Measurements from ENCODE around the gene GLRX3. TPM values are rescaled to one million over a fixed set of nuclear protein-coding genes. Genes with fewer than 3 reads are reported as not detected.

GLRX3 gene
- total and polyA plus RNA-seq, 12 donors, result 34.2 to 139 (median 73.2) TPM

DNA sequence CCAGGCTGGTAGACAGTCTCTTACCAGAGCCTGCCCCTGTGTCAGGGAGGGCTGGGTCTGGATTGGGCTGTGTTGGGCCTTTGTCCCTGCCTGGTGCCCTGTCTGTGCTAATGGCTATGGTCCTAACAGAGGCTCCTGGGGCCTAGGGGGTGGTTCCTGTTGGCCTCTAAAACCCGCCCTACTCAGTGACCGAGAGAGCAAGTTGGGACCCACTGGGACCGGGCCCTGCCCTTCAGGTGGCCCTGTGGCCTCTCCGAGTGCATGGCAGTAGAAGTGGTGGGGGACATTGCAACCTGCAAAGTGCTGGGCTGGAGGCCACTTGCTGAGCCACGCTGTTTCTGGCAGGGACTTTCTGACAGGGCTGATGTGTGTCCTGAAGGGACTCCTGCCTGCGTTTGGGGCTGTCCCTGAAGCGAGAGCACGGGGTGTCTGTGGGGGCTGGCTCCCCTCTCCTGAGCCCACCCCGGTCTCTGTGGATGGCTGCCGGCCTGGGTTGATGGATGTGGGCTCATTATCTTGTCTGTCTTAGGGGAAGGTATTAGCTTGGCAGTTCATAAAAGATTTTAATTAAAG is 56.2 kb downstream of the GLRX3 start:
- Histone ChIP-seq H3K4me3 (no peak overlapping the region), H3K27me3 (no peaks in the 10 kb centered on the region), H3K27ac (no peak overlapping the region), H3K36me3 (replicated peaks in 1 of 2) (no peaks in the 10 kb centered on the region), H3K9me3 (replicated peaks in 1 of 3) (no peaks in the 10 kb centered on the region), H3K4me1 (replicated peaks in 1 of 2) (peaks cover 6 to 11% of the 10 kb centered on the region in 2 donors)
- DNase-seq, result no peak
- intact Hi-C loops (cut with DNase I), result loop anchor here in 1 of 2 donors (5.0 kb wide), 2 partner anchors 1595 to 1680 kb away; no protein-coding TSS in a partner anchor
- WGBS, 4 donors, result 90 to 94% (median 93%) methylated on average over 5 to 10 of the region's 10 CpGs
- no peak for TF ChIP-seq POLR2A (IDR thresholded peaks at IDR 0.05)

DNA sequence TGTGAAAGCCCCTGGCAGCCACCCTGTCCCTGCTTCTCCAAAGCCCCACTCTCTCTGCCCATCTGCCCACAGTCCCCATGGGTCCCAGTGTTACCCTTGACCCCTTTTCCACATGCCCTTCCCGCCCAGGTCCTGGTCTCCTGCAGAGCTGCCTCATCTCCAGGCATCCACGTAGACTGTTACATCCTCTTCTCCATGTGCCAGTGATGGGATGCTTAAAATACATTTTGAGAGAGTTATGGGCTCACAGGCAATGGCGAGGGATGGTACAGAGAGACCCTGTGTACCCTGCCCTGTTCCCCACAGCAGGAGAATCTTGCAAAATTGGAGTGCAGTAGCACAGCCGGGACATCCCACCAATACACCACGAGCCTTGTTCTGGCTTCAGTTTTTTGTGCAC is 56.8 kb downstream of the GLRX3 start:
- DNase-seq, result no peak
- intact Hi-C loops (cut with DNase I), result loop anchor here in 1 of 2 donors (5.0 kb wide), 2 partner anchors 1594 to 1679 kb away; no protein-coding TSS in a partner anchor
- H3K4me3 ChIP-seq, result no peak overlapping the region
- H3K27ac ChIP-seq, result no peak overlapping the region
- H3K9me3 ChIP-seq (replicated peaks in 1 of 3), result no peaks in the 10 kb centered on the region
- TF ChIP-seq, protein P1, sequence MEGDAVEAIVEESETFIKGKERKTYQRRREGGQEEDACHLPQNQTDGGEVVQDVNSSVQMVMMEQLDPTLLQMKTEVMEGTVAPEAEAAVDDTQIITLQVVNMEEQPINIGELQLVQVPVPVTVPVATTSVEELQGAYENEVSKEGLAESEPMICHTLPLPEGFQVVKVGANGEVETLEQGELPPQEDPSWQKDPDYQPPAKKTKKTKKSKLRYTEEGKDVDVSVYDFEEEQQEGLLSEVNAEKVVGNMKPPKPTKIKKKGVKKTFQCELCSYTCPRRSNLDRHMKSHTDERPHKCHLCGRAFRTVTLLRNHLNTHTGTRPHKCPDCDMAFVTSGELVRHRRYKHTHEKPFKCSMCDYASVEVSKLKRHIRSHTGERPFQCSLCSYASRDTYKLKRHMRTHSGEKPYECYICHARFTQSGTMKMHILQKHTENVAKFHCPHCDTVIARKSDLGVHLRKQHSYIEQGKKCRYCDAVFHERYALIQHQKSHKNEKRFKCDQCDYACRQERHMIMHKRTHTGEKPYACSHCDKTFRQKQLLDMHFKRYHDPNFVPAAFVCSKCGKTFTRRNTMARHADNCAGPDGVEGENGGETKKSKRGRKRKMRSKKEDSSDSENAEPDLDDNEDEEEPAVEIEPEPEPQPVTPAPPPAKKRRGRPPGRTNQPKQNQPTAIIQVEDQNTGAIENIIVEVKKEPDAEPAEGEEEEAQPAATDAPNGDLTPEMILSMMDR (IDR thresholded peaks at IDR 0.05), result no peak
- TF ChIP-seq POLR2A (IDR thresholded peaks at IDR 0.05), result no peak
- no peaks in the 10 kb centered on the region for H3K27me3 ChIP-seq
- H3K4me1 ChIP-seq (replicated peaks in 1 of 2), result peaks cover 6 to 11% of the 10 kb centered on the region in 2 donors
- 84 to 90% (median 88%) methylated on average over 2 to 5 of the region's 5 CpGs for WGBS, 4 donors
- no peaks in the 10 kb centered on the region for H3K36me3 ChIP-seq (replicated peaks in 1 of 2)

DNA sequence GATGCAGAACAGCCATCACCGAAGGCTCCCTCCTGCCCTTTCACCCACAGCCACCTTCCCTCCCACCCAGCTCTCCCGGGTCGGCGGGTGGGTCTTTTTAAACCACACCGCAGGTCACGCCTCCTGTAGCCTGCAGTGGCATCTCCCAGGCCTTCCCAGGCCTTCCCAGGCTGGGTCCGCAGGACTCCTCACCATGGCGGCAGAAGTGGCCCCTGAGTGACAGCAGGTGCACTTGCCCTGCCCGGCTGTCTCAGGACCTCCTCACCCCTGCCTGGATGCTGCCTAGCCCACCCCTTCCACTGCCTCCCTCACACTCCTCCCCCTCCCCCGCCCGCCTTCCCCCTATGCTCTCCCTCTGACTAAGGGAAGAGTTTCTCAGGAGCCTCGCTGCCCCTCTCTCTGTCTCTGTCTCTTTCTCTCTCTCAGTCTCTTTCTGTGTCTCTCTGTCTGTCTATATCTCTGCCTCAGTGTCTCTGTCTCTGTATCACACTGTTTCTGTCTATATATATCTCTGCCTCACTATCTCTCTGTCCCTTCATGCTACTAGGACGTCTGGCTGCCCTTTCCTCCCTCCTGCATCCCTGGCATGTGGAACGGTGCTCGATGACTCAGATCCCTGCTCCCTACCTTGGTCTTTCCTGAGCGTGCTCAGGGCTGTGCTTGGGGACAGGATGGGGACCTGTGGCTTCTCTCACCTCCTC is 57.5 kb downstream of the GLRX3 start:
- whole genome bisulfite sequencing, 4 donors, result 41 to 66% (median 64%) methylated on average over 8 to 16 of the region's 16 CpGs

DNA sequence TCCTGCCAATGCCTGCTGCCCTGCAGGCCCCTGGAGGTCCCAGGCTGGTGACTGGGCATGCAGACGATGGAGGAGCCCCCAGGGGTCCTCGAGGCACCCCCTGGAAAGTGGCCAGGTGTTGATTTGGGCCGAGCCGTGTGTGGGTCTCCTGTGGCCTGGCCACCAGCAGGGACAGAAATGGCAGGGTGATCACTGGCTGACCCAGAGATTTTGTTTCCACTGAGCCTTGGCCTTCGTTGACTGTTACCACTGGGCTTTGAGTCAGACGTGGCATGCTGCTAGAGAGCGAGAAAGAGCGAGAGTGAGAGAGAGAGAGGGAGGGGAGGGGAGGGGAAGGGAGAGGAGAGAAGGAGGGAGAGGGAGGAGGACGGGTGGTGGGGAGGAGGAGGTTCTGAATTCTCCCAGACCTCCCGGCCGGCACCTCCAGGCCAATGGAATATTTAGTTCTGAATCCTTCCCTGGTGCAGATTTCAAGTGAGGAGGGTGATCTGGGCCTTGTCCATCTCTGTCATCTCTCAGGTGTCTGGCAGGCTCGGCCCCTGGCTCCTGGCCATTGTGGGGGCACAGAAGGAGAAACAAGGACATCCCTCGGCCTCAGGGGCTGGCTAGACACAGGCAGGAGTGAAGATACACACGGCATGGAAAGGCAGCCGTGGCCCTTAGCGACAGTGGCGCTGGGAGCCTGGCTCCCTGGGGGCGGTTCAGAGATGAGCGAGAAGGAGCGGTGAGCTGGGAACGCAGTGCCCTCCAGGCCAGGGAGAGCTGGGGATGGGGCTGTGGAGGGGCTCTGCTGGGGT is 58.2 kb downstream of the GLRX3 start:
- WGBS, 4 donors, result 53 to 72% (median 62%) methylated on average over 16 to 21 of the region's 21 CpGs
- intact Hi-C loops (cut with DNase I), result loop anchor here in 1 of 2 donors (5.0 kb wide), 2 partner anchors 1593 to 1678 kb away; no protein-coding TSS in a partner anchor
- DNase-seq, result no peak

More for the DNA sequence above, 57.5 kb downstream of the GLRX3 start:
- Histone ChIP-seq H3K9me3 (replicated peaks in 1 of 3) (no peaks in the 10 kb centered on the region), H3K36me3 (replicated peaks in 1 of 2) (no peaks in the 10 kb centered on the region), H3K4me1 (replicated peaks in 1 of 2) (peaks cover 6 to 11% of the 10 kb centered on the region in 2 donors), H3K27me3 (no peaks in the 10 kb centered on the region), H3K4me3 (no peak overlapping the region), H3K27ac (no peak overlapping the region)
- intact Hi-C loops (cut with DNase I), result loop anchor here in 1 of 2 donors (5.0 kb wide), 2 partner anchors 1594 to 1679 kb away; no protein-coding TSS in a partner anchor
- no peak for DNase-seq
- TF ChIP-seq, protein P1 (IDR thresholded peaks at IDR 0.05), result no peak
- TF ChIP-seq POLR2A (IDR thresholded peaks at IDR 0.05), result no peak

More for the DNA sequence above, 58.2 kb downstream of the GLRX3 start:
- H3K27me3 ChIP-seq, result no peaks in the 10 kb centered on the region
- H3K4me3 ChIP-seq, result no peak overlapping the region
- no peak overlapping the region for H3K27ac ChIP-seq
- H3K4me1 ChIP-seq (replicated peaks in 1 of 2), result peaks cover 6 to 11% of the 10 kb centered on the region in 2 donors
- TF ChIP-seq POLR2A (IDR thresholded peaks at IDR 0.05), result no peak
- H3K9me3 ChIP-seq (replicated peaks in 1 of 3), result no peaks in the 10 kb centered on the region
- no peaks in the 10 kb centered on the region for H3K36me3 ChIP-seq (replicated peaks in 1 of 2)
